Medulla oblongata (tissue), 1 donor: ENCODE results near the gene DNMT3A.
A peak's percentile ranks its signal among the peaks of the same experiment; 100 is the strongest.

Source experiments
- DNase-seq: peaks from one replicate; pipeline ENCODE4 v3.0.0-alpha.2; 2015; ENCODE audit errors: extremely low spot score

Gene DNMT3A

GRCh38 chr2:25373269-25373981 is 31.7 kb upstream of the DNMT3A start:
- no peak for DNase-seq

- DNase-seq: peak; percentile 72
Measured at GRCh38 chr2:25372405-25373268, 30.9 kb upstream of the DNMT3A start.

- DNase-seq: no peak
Measured at GRCh38 chr2:25371253-25372241, 29.8 kb upstream of the DNMT3A start.

- DNase-seq: no peak
Measured at GRCh38 chr2:25369876-25370275, 28.2 kb upstream of the DNMT3A start.

- no peak for DNase-seq
Measured at GRCh38 chr2:25369439-25369838, 27.7 kb upstream of the DNMT3A start.

GRCh38 chr2:25368660-25369059 is 26.9 kb upstream of the DNMT3A start:
- DNase-seq: peak; percentile 60

- DNase-seq: no peak
Measured at GRCh38 chr2:25367296-25367695, 25.6 kb upstream of the DNMT3A start.

GRCh38 chr2:25366629-25367028 is 24.9 kb upstream of the DNMT3A start:
- DNase-seq: no peak

GRCh38 chr2:25365241-25365640 is 23.5 kb upstream of the DNMT3A start:
- DNase-seq: no peak

- no peak for DNase-seq
Measured at GRCh38 chr2:25363733-25364132, 22.0 kb upstream of the DNMT3A start.

GRCh38 chr2:25362434-25363145 is 20.9 kb upstream of the DNMT3A start:
- peak; percentile 63 for DNase-seq

GRCh38 chr2:25362049-25362433 is 20.3 kb upstream of the DNMT3A start:
- DNase-seq: peak; percentile 98

- DNase-seq: no peak
Measured at GRCh38 chr2:25361261-25362048, 19.7 kb upstream of the DNMT3A start.

GRCh38 chr2:25358836-25359235 is 17.1 kb upstream of the DNMT3A start:
- no peak for DNase-seq

GRCh38 chr2:25358249-25358815 is 16.6 kb upstream of the DNMT3A start:
- DNase-seq: no peak

GRCh38 chr2:25356088-25356487 is 14.4 kb upstream of the DNMT3A start:
- DNase-seq: no peak

- DNase-seq: no peak
Measured at GRCh38 chr2:25355270-25355669, 13.5 kb upstream of the DNMT3A start.

- no peak for DNase-seq
Measured at GRCh38 chr2:25354116-25354515, 12.4 kb upstream of the DNMT3A start.

- DNase-seq: no peak
Measured at GRCh38 chr2:25349397-25349796, 7.7 kb upstream of the DNMT3A start.

- no peak for DNase-seq
Measured at GRCh38 chr2:25347846-25348245, 6.1 kb upstream of the DNMT3A start.
